Liver (tissue), 9 donors: Measurements from ENCODE around the gene MED27. TPM values are rescaled to one million over a fixed set of nuclear protein-coding genes. Genes with fewer than 3 reads are reported as not detected.
"Not testable (repeated sequence)": the region's sequence is repeated elsewhere in the genome, so short reads cannot be mapped to it uniquely, and the experiment has no call there.

Source experiments
- DNase-seq: peaks from one replicate; pipeline ENCODE4 v3.0.0-alpha.2; 2017; ENCODE audit warnings: low spot score
- H3K27ac ChIP-seq, 2 donors: one replicate each; pipeline ENCODE4 v1.7.0; 2013; ENCODE audit warnings: inconsistent platforms in 2 of 2, low read length in 2 of 2, control low read depth in 1 of 2, low read depth in 1 of 2, mild to moderate bottlenecking in 1 of 2
- H3K27me3 ChIP-seq, 4 donors: one replicate each; pipeline versions ENCODE4 v1.6.1 to v1.7.0; 2013; ENCODE audit warnings: low read length in 3 of 4, inconsistent platforms in 1 of 4, mild to moderate bottlenecking in 1 of 4, moderate library complexity in 1 of 4; ENCODE audit not compliant: control insufficient read depth in 4 of 4, insufficient read depth in 4 of 4
- H3K36me3 ChIP-seq, 4 donors: one replicate each; pipeline versions ENCODE4 v1.6.1 to v1.7.0; 2013; ENCODE audit warnings: low read length in 3 of 4, mild to moderate bottlenecking in 3 of 4, low read depth in 1 of 4, moderate library complexity in 1 of 4; ENCODE audit not compliant: control insufficient read depth in 4 of 4, insufficient read depth in 3 of 4
- H3K4me1 ChIP-seq, 4 donors: one replicate each; pipeline versions ENCODE4 v1.6.1 to v1.7.0; 2013; ENCODE audit warnings: low read length in 3 of 4, mild to moderate bottlenecking in 3 of 4, moderate library complexity in 1 of 4; ENCODE audit not compliant: control insufficient read depth in 4 of 4, insufficient read depth in 4 of 4
- H3K4me3 ChIP-seq, 3 donors: one replicate each; pipeline versions ENCODE4 v1.6.1 to v1.7.0; 2013; ENCODE audit warnings: low read length in 3 of 3, control low read depth in 1 of 3, low read depth in 1 of 3, mild to moderate bottlenecking in 1 of 3
- H3K9ac ChIP-seq, 2 donors: one replicate each; pipeline ENCODE4 v1.7.0; 2013; ENCODE audit warnings: low read length in 2 of 2, mild to moderate bottlenecking in 2 of 2, moderate library complexity in 2 of 2, control low read depth in 1 of 2, low read depth in 1 of 2
- H3K9me3 ChIP-seq, 4 donors: one replicate each; pipeline versions ENCODE4 v1.6.1 to v1.7.0; 2013; ENCODE audit warnings: low read length in 3 of 4; ENCODE audit not compliant: control insufficient read depth in 4 of 4
- EGR1 ChIP-seq, 2 donors: IDR thresholded peaks; 2 replicates each; pipeline ENCODE4 v1.6.1; 2016 to 2018; ENCODE audit warnings: antibody characterized with exemption in 2 of 2, low read depth in 2 of 2
- GABPA ChIP-seq, 2 donors: IDR thresholded peaks in 1 of 2; conservative IDR thresholded peaks in 1 of 2; 2 replicates each; pipeline ENCODE4 v1.6.1; 2016; ENCODE audit warnings: antibody characterized with exemption in 2 of 2, mild to moderate bottlenecking in 1 of 2, moderate library complexity in 1 of 2
- HNF4G ChIP-seq: IDR thresholded peaks from 2 replicates; pipeline ENCODE4 v1.6.1; 2016; ENCODE audit warnings: antibody characterized with exemption
- MAX ChIP-seq: IDR thresholded peaks from 2 replicates; pipeline ENCODE4 v1.6.1; 2016; ENCODE audit warnings: antibody characterized with exemption
- REST ChIP-seq: IDR thresholded peaks from 2 replicates; pipeline ENCODE4 v1.6.1; 2016; ENCODE audit warnings: antibody characterized with exemption, mild to moderate bottlenecking
- SP1 ChIP-seq: IDR thresholded peaks from 2 replicates; pipeline ENCODE4 v1.6.1; 2018; ENCODE audit warnings: antibody characterized with exemption, mild to moderate bottlenecking
- TAF1 ChIP-seq: conservative IDR thresholded peaks from 2 replicates; pipeline ENCODE4 v1.6.1; 2016; ENCODE audit warnings: antibody characterized with exemption, mild to moderate bottlenecking
- WGBS: extraction: QIAGEN DNeasy Blood & Tissue Kit; methylation state at CpG from one replicate; pipeline ENCODE4 v1.1.7; 2013; 5-methylcytosine and 5-hydroxymethylcytosine counted together
- polyA plus RNA-seq, 2 donors: library from polyadenylated mRNA; stranded (reverse) in 1 of 2; unstranded in 1 of 2; fragments of 200-250 nt in 1 of 2; fragments of >200 nt in 1 of 2; fragmentation: Nextera tagmentation in 1 of 2; extraction: Ambion mirVana in 1 of 2; gene quantifications; one replicate each; pipeline versions ENCODE4 v1.2.1 to v1.2.3, GENCODE V29; 2013 to 2015
- total RNA-seq, 2 donors: library from RNA; depleted of rRNA; stranded (reverse); fragments of >200 nt; gene quantifications; one replicate each; pipeline ENCODE4 v1.2.3, GENCODE V29; 2014
- donor health status: healthy.
- donor health status: healthy.
- donor health status: healthy.
- donor health status: healthy.
- donor health status: healthy.

MED27 gene
- total and polyA plus RNA-seq, 4 donors, result 4.6 to 7.9 (median 5.5) TPM

- DNase-seq, result no peak
These were observed 20.3 kb downstream of the MED27 start for GRCh38 chr9:132059361-132059760.

GRCh38 chr9:132058226-132058625, 21.4 kb downstream of the MED27 start:
- WGBS, result 88% methylated on average over 6 of the region's 6 CpGs
- not testable (repeated sequence) for H3K4me1 ChIP-seq, H3K9me3 ChIP-seq, H3K4me3 ChIP-seq, H3K27me3 ChIP-seq, H3K9ac ChIP-seq, DNase-seq, H3K36me3 ChIP-seq, H3K27ac ChIP-seq

More at GRCh38 chr9:132059361-132059760, 20.3 kb downstream of the MED27 start:
- H3K9me3 ChIP-seq, result no peaks in the 10 kb centered on the region
- no peak overlapping the region for H3K4me3 ChIP-seq
- over 99% methylated on average over 8 of the region's 8 CpGs for WGBS
- H3K36me3 ChIP-seq, result peaks cover 0 to 2% (median 1%) of the 10 kb centered on the region in 4 donors
- TF ChIP-seq GABPA (IDR thresholded peaks at IDR 0.05 in 1 of 2, conservative IDR thresholded peaks at IDR 0.05 in 1 of 2) (no peak), HNF4G (no peak), SP1 (no peak), EGR1 (IDR thresholded peaks at IDR 0.05; ENCODE audit: low read depth in 2 of 2) (no peak), TAF1 (no peak), REST (no peak)
- H3K27ac ChIP-seq, result no peak overlapping the region
- H3K9ac ChIP-seq, result no peak overlapping the region
- no peaks in the 10 kb centered on the region for H3K27me3 ChIP-seq
- no peaks in the 10 kb centered on the region for H3K4me1 ChIP-seq

- no peaks in the 10 kb centered on the region for H3K4me1 ChIP-seq
- WGBS, result 96% methylated on average over 11 of the region's 11 CpGs
- peaks cover 0 to 2% (median 0%) of the 10 kb centered on the region in 4 donors for H3K36me3 ChIP-seq
- H3K27ac ChIP-seq, result no peak overlapping the region
- TF ChIP-seq MAX (no peak), HNF4G (no peak), REST (no peak)
- H3K4me3 ChIP-seq, result no peak overlapping the region
- H3K9ac ChIP-seq, result no peak overlapping the region
- no peaks in the 10 kb centered on the region for H3K27me3 ChIP-seq
- no peak for DNase-seq
- H3K9me3 ChIP-seq, result no peaks in the 10 kb centered on the region
These were observed 22.7 kb downstream of the MED27 start for GRCh38 chr9:132056717-132057560.
